Stimulated activated CD8-positive, alpha-beta memory T cell treated with anti-CD3 and anti-CD28 coated beads, Interleukin-12 subunit alpha, Interleukin-12 subunit beta, amount 100 ng/mL, for 1 hour (primary cell): Measurements from ENCODE around the gene SLC9A3.
"Not testable (repeated sequence)": the region's sequence is repeated elsewhere in the genome, so short reads cannot be mapped to it uniquely, and the experiment has no call there.

Experiments
- DNase-seq: peaks from one replicate; pipeline ENCODE4 v3.0.0-alpha.2; 2020; ENCODE audit warnings: low read depth

Gene SLC9A3

GRCh38 chr5:524234-524972 lies at the start of gene SLC9A3:
Gene SLC9A3, minus strand, starts transcription at chr5:524449.
- no peak for DNase-seq

GRCh38 chr5:573976-574375 lies 49.7 kb upstream of the SLC9A3 start:
- DNase-seq: no peak

- DNase-seq: no peak
Observed at GRCh38 chr5:573206-573605, 49.0 kb upstream of the SLC9A3 start.

- no peak for DNase-seq
Observed at GRCh38 chr5:572398-573019, 48.3 kb upstream of the SLC9A3 start.

GRCh38 chr5:571791-572190 lies 47.5 kb upstream of the SLC9A3 start:
- DNase-seq: no peak

- no peak for DNase-seq
Observed at GRCh38 chr5:570886-571285, 46.6 kb upstream of the SLC9A3 start.

- DNase-seq: no peak
Observed at GRCh38 chr5:570446-570845, 46.2 kb upstream of the SLC9A3 start.

GRCh38 chr5:569868-570361 lies 45.7 kb upstream of the SLC9A3 start:
- DNase-seq: no peak

GRCh38 chr5:569358-569867 lies 45.2 kb upstream of the SLC9A3 start:
- DNase-seq: no peak

- no peak for DNase-seq
Observed at GRCh38 chr5:568809-569208, 44.6 kb upstream of the SLC9A3 start.

- no peak for DNase-seq
Observed at GRCh38 chr5:568061-568781, 44.0 kb upstream of the SLC9A3 start.

GRCh38 chr5:567664-568060 lies 43.4 kb upstream of the SLC9A3 start:
- DNase-seq: no peak

GRCh38 chr5:566636-567309 lies 42.5 kb upstream of the SLC9A3 start:
- no peak for DNase-seq

GRCh38 chr5:565782-566440 lies 41.7 kb upstream of the SLC9A3 start:
- no peak for DNase-seq

- no peak for DNase-seq
Observed at GRCh38 chr5:561408-561807, 37.2 kb upstream of the SLC9A3 start.

GRCh38 chr5:560792-561166 lies 36.5 kb upstream of the SLC9A3 start:
- DNase-seq: no peak

- DNase-seq: no peak
Observed at GRCh38 chr5:558871-559503, 34.7 kb upstream of the SLC9A3 start.

- DNase-seq: no peak
Observed at GRCh38 chr5:558326-558725, 34.1 kb upstream of the SLC9A3 start.

- not testable (repeated sequence) for DNase-seq
Observed at GRCh38 chr5:557917-558316, 33.7 kb upstream of the SLC9A3 start.

GRCh38 chr5:556909-557441 lies 32.7 kb upstream of the SLC9A3 start:
- DNase-seq: no peak

GRCh38 chr5:555058-555623 lies 30.9 kb upstream of the SLC9A3 start:
- no peak for DNase-seq
